Neural cell (in vitro differentiated cells): ENCODE measurements around the gene IPO8.

ENCODE experiments used
- CTCF ChIP-seq: fragments of 450-650 bp; IDR thresholded peaks from 2 replicates; pipeline ENCODE4 v1.5.1; 2014; ENCODE audit warnings: antibody characterized with exemption, mild to moderate bottlenecking, moderate library complexity; ENCODE audit not compliant: poor library complexity, severe bottlenecking
- EP300 ChIP-seq: fragments of 450-650 bp; conservative IDR thresholded peaks from 2 replicates; pipeline ENCODE4 v1.6.1; 2014; ENCODE audit warnings: antibody characterized with exemption, mild to moderate bottlenecking, moderate library complexity; ENCODE audit not compliant: poor library complexity, severe bottlenecking
- EZH2 ChIP-seq: fragments of 200-600, 300-800 bp; shearing (Covaris generic), sonication (generic); IDR thresholded peaks from 2 replicates; pipeline ENCODE4 v1.6.1; 2014; ENCODE audit warnings: antibody characterized with exemption, low read length, borderline replicate concordance, mild to moderate bottlenecking; ENCODE audit not compliant: insufficient read depth, poor library complexity, severe bottlenecking
- POLR2AphosphoS5 ChIP-seq: IDR thresholded peaks from 2 replicates; pipeline ENCODE4 v1.6.1; 2012
- RAD21 ChIP-seq: fragments of 450-650 bp; conservative IDR thresholded peaks from 2 replicates; pipeline ENCODE4 v1.6.1; 2014; ENCODE audit warnings: antibody characterized with exemption, mild to moderate bottlenecking, moderate library complexity
- REST ChIP-seq: IDR thresholded peaks from 2 replicates; pipeline ENCODE4 v1.6.1; 2012; ENCODE audit warnings: borderline replicate concordance

- TF ChIP-seq POLR2AphosphoS5 (no peak), CTCF (no peak), EP300 (no peak), RAD21 (no peak), REST (no peak), EZH2 (no peak)
Observed at GRCh38 chr12:30599608-30600007, 96.1 kb downstream of the IPO8 start.
